ENCODE measurements around the gene COQ2. TPM values are rescaled to one million over a fixed set of nuclear protein-coding genes. Genes with fewer than 3 reads are reported as not detected.

COQ2 gene
- total RNA-seq, 1 experiment from 2014 or later = 24.2 TPM

- H3K27ac Mint-ChIP-seq (ENCODE audit: unreplicated experiment) = no peak overlapping the region
- DNase-seq = no peak
- Histone ChIP-seq H3K9me3 (no peaks in the 10 kb centered on the region), H3K4me1 (no peaks in the 10 kb centered on the region), H3K36me3 (ENCODE audit: control insufficient read depth, insufficient read depth, low read length) (no peaks in the 10 kb centered on the region), H3K27me3 (replicated peaks; ENCODE audit: control insufficient read depth, insufficient read depth, low read length) (no peaks in the 10 kb centered on the region), H3K4me3 (ENCODE audit: low read depth, low read length) (no peak overlapping the region)
- intact Hi-C loops (cut with micrococcal nuclease; ENCODE audit: unreplicated experiment) = no loop called here
- no peaks in the 10 kb centered on the region for H3K9me3 Mint-ChIP-seq (ENCODE audit: unreplicated experiment)
- no peaks in the 10 kb centered on the region for H3K27me3 Mint-ChIP-seq (ENCODE audit: insufficient read depth, unreplicated experiment)
- no peaks in the 10 kb centered on the region for H3K4me1 Mint-ChIP-seq (ENCODE audit: low read depth, unreplicated experiment)
- ChIA-PET POLR2A (no interaction called here), CTCF (no interaction called here)
- H3K36me3 Mint-ChIP-seq (ENCODE audit: insufficient read depth, unreplicated experiment) = no peaks in the 10 kb centered on the region
- H3K4me3 Mint-ChIP-seq (ENCODE audit: unreplicated experiment) = no peak overlapping the region
- no TSS peak for BruUV-seq (replicated peaks)
- no peak for TF ChIP-seq CTCF (IDR thresholded peaks at IDR 0.05; ENCODE audit: insufficient read depth in 1 of 2, low read depth in 1 of 2, low read length in 1 of 2, severe bottlenecking in 1 of 2, unreplicated experiment in 1 of 2)
Measured at GRCh38 chr4:83223781-83224180, 60.8 kb downstream of the COQ2 start.

GRCh38 chr4:83221897-83222441, 62.6 kb downstream of the COQ2 start:
- no peak for DNase-seq
- intact Hi-C loops (cut with micrococcal nuclease; ENCODE audit: unreplicated experiment) = no loop called here
- Mint-ChIP-seq H3K27ac (ENCODE audit: unreplicated experiment) (no peak overlapping the region), H3K9me3 (ENCODE audit: unreplicated experiment) (no peaks in the 10 kb centered on the region), H3K27me3 (ENCODE audit: insufficient read depth, unreplicated experiment) (no peaks in the 10 kb centered on the region), H3K4me3 (ENCODE audit: unreplicated experiment) (no peak overlapping the region), H3K36me3 (ENCODE audit: insufficient read depth, unreplicated experiment) (no peaks in the 10 kb centered on the region), H3K4me1 (ENCODE audit: low read depth, unreplicated experiment) (no peaks in the 10 kb centered on the region)
- H3K9me3 ChIP-seq = no peaks in the 10 kb centered on the region
- TF ChIP-seq CTCF (IDR thresholded peaks at IDR 0.05; ENCODE audit: insufficient read depth in 1 of 2, low read depth in 1 of 2, low read length in 1 of 2, severe bottlenecking in 1 of 2, unreplicated experiment in 1 of 2) = no peak
- ChIA-PET CTCF (no interaction called here), POLR2A (no interaction called here)
- BruUV-seq (replicated peaks) = no TSS peak
- no peaks in the 10 kb centered on the region for H3K36me3 ChIP-seq (ENCODE audit: control insufficient read depth, insufficient read depth, low read length)
- no peaks in the 10 kb centered on the region for H3K4me1 ChIP-seq
- H3K27me3 ChIP-seq (replicated peaks; ENCODE audit: control insufficient read depth, insufficient read depth, low read length) = no peaks in the 10 kb centered on the region
- H3K4me3 ChIP-seq (ENCODE audit: low read depth, low read length) = no peak overlapping the region

- BruUV-seq (replicated peaks) = no TSS peak
- H3K4me3 Mint-ChIP-seq (ENCODE audit: unreplicated experiment) = no peak overlapping the region
- TF ChIP-seq CTCF (IDR thresholded peaks at IDR 0.05; ENCODE audit: insufficient read depth in 1 of 2, low read depth in 1 of 2, low read length in 1 of 2, severe bottlenecking in 1 of 2, unreplicated experiment in 1 of 2) = no peak
- no peaks in the 10 kb centered on the region for H3K9me3 ChIP-seq
- H3K4me1 Mint-ChIP-seq (ENCODE audit: low read depth, unreplicated experiment) = no peaks in the 10 kb centered on the region
- no peaks in the 10 kb centered on the region for H3K9me3 Mint-ChIP-seq (ENCODE audit: unreplicated experiment)
- no peak for DNase-seq
- H3K27me3 Mint-ChIP-seq (ENCODE audit: insufficient read depth, unreplicated experiment) = no peaks in the 10 kb centered on the region
- ChIA-PET POLR2A (no interaction called here), CTCF (no interaction called here)
- no peaks in the 10 kb centered on the region for H3K36me3 Mint-ChIP-seq (ENCODE audit: insufficient read depth, unreplicated experiment)
- no peak overlapping the region for H3K4me3 ChIP-seq (ENCODE audit: low read depth, low read length)
- intact Hi-C loops (cut with micrococcal nuclease; ENCODE audit: unreplicated experiment) = no loop called here
- no peak overlapping the region for H3K27ac Mint-ChIP-seq (ENCODE audit: unreplicated experiment)
- H3K36me3 ChIP-seq (ENCODE audit: control insufficient read depth, insufficient read depth, low read length) = no peaks in the 10 kb centered on the region
- no peaks in the 10 kb centered on the region for H3K27me3 ChIP-seq (replicated peaks; ENCODE audit: control insufficient read depth, insufficient read depth, low read length)
- H3K4me1 ChIP-seq = no peaks in the 10 kb centered on the region
Measured at GRCh38 chr4:83219344-83220331, 65.0 kb downstream of the COQ2 start.
